A673 (cell line): ENCODE data around the gene HP1BP3.

ENCODE experiments used
- CTCF ChIP-seq: fragments of 300-800, 200-600 bp; sonication (generic); conservative IDR thresholded peaks from 2 replicates; pipeline ENCODE4 v1.5.1; 2017; ENCODE audit warnings: low read depth, mild to moderate bottlenecking, antibody characterized with exemption, low read length, moderate library complexity, mixed read lengths
- EZH2 ChIP-seq: fragments of 200-600 bp; sonication (generic); IDR thresholded peaks from 2 replicates; pipeline ENCODE4 v1.6.1; 2017; ENCODE audit warnings: borderline replicate concordance, low read depth, mild to moderate bottlenecking, mixed read lengths, antibody characterized with exemption, low read length; ENCODE audit not compliant: poor library complexity, severe bottlenecking

GRCh38 chr1:20709868-20710267 lies 77.2 kb downstream of the HP1BP3 start:
- TF ChIP-seq CTCF, result no peak
- TF ChIP-seq EZH2, result no peak
